H1 (cell line): ENCODE measurements around the gene PLEKHA4. TPM values are rescaled to one million over a fixed set of nuclear protein-coding genes. Genes with fewer than 3 reads are reported as not detected.
A peak's percentile ranks its signal among the peaks of the same experiment; 100 is the strongest.

Experiments used
- CTCF ChIA-PET: fragments of 300-600 bp; sonication (Branson Sonifier 250); formaldehyde crosslinking; loops from one replicate; lab custom pipeline; 2021; ENCODE audit not compliant: partially characterized antibody; lab: Charles Lee
- POLR2A ChIA-PET: fragments of 300-600 bp; sonication (Branson Sonifier 250); formaldehyde crosslinking; loops from one replicate; lab custom pipeline; 2021; ENCODE audit warnings: inconsistent platforms; ENCODE audit not compliant: partially characterized antibody; lab: Charles Lee
- DNase-seq, 2 experiments: peaks; one replicate each; pipeline versions ENCODE4 v3.0.0 to v3.0.0-alpha.2; 2010 to 2022; ENCODE audit warnings: low spot score in 2 of 2, low read depth in 1 of 2, mixed read lengths in 1 of 2
- FAIRE-seq: peaks from 2 replicates; lab custom pipeline; 2011; peaks lifted over from hg19 to GRCh38; lab: Jason Lieb, UNC
- H2AFZ ChIP-seq: 2 replicates; pipeline ENCODE4 v1.8.1; 2012; ENCODE audit warnings: low read length, inconsistent platforms
- H2AK5ac ChIP-seq: 2 replicates; pipeline ENCODE4 v1.6.1; 2013; ENCODE audit warnings: low read depth, low read length
- H2BK120ac ChIP-seq: replicated peaks from 2 replicates; pipeline ENCODE3; 2013; ENCODE audit warnings: low read depth, low read length, inconsistent platforms
- H2BK12ac ChIP-seq: 2 replicates; pipeline ENCODE4 v1.6.1; 2013; ENCODE audit warnings: low read depth, low read length
- H2BK15ac ChIP-seq: 2 replicates; pipeline ENCODE4 v1.6.1; 2013; ENCODE audit warnings: low read length
- H2BK20ac ChIP-seq: 2 replicates; pipeline ENCODE4 v1.6.1; 2013; ENCODE audit warnings: low read length
- H2BK5ac ChIP-seq: 2 replicates; pipeline ENCODE4 v1.6.1; 2013; ENCODE audit warnings: low read depth, low read length
- H3K14ac ChIP-seq: 2 replicates; pipeline ENCODE4 v1.6.1; 2013; ENCODE audit warnings: inconsistent platforms; ENCODE audit not compliant: insufficient read length
- H3K18ac ChIP-seq: 2 replicates; pipeline ENCODE4 v1.6.1; 2013; ENCODE audit warnings: low read length; ENCODE audit errors: extremely low read depth
- H3K23ac ChIP-seq: 2 replicates; pipeline ENCODE4 v1.6.1; 2013; ENCODE audit warnings: inconsistent platforms; ENCODE audit not compliant: insufficient read length
- H3K23me2 ChIP-seq: 2 replicates; pipeline ENCODE4 v1.6.1; 2013; ENCODE audit warnings: low read depth, low read length
- H3K27ac ChIP-seq: 2 replicates; pipeline ENCODE4 v1.6.1; 2011; ENCODE audit warnings: low read depth, low read length, inconsistent platforms
- H3K27me3 ChIP-seq, 4 experiments: replicated peaks in 1 of 4; 1 replicate in 1 of 4; 2 replicates in 3 of 4; pipeline versions ENCODE4 v1.6.1 to v1.8.1; 2011 to 2013; ENCODE audit warnings: low read length in 3 of 4, mild to moderate bottlenecking in 3 of 4, inconsistent platforms in 2 of 4, mixed read lengths in 2 of 4, moderate library complexity in 1 of 4; ENCODE audit not compliant: control insufficient read depth in 3 of 4, insufficient read depth in 3 of 4; ENCODE audit errors: extremely low read depth in 1 of 4
- H3K36me3 ChIP-seq, 4 experiments: 2 replicates each; pipeline versions ENCODE4 v1.6.1 to v1.8.1; 2011 to 2013; ENCODE audit warnings: mild to moderate bottlenecking in 4 of 4, low read length in 3 of 4, moderate library complexity in 2 of 4, control low read depth in 1 of 4, inconsistent platforms in 1 of 4; ENCODE audit not compliant: insufficient read depth in 4 of 4, control insufficient read depth in 2 of 4
- H3K4ac ChIP-seq: replicated peaks from 2 replicates; pipeline ENCODE3; 2013; ENCODE audit warnings: low read length, low read depth, mixed read lengths, inconsistent platforms; ENCODE audit not compliant: insufficient read length
- H3K4me1 ChIP-seq, 4 experiments: replicated peaks in 1 of 4; 1 replicate in 1 of 4; 2 replicates in 3 of 4; pipeline versions ENCODE4 v1.6.1 to v1.8.1; 2011 to 2013; ENCODE audit warnings: low read length in 3 of 4, inconsistent platforms in 2 of 4, mixed read lengths in 1 of 4; ENCODE audit not compliant: insufficient read depth in 4 of 4, control insufficient read depth in 3 of 4
- H3K4me2 ChIP-seq, 2 experiments: 2 replicates each; pipeline versions ENCODE4 v1.6.1 to v1.8.1; 2011 to 2013; ENCODE audit warnings: low read depth in 2 of 2, low read length in 2 of 2, control low read depth in 1 of 2, inconsistent platforms in 1 of 2, mild to moderate bottlenecking in 1 of 2; ENCODE audit not compliant: insufficient read depth in 1 of 2
- H3K4me3 ChIP-seq, 4 experiments: fragments of 200-600, 300-600 bp in 1 of 4; sonication (generic), shearing (Covaris generic), sonication (Bioruptor Twin) in 1 of 4; 2 replicates each; pipeline versions ENCODE4 v1.5.1 to v1.8.1; 2011 to 2016; ENCODE audit warnings: low read length in 4 of 4, low read depth in 3 of 4, control low read depth in 2 of 4, inconsistent platforms in 2 of 4, mild to moderate bottlenecking in 2 of 4, mixed read lengths in 1 of 4, moderate library complexity in 1 of 4; ENCODE audit not compliant: insufficient read depth in 2 of 4; ENCODE audit errors: extremely low read depth in 1 of 4
- H3K56ac ChIP-seq: replicated peaks from 2 replicates; pipeline ENCODE3; 2013; ENCODE audit warnings: low read depth, mild to moderate bottlenecking, mixed read lengths, low read length, inconsistent platforms; ENCODE audit not compliant: insufficient read length
- H3K79me1 ChIP-seq: 2 replicates; pipeline ENCODE4 v1.6.1; 2013; ENCODE audit warnings: low read depth, low read length, control low read depth
- H3K79me2 ChIP-seq, 2 experiments: 2 replicates each; pipeline versions ENCODE4 v1.6.1 to v1.8.1; 2012 to 2013; ENCODE audit warnings: low read length in 2 of 2, mild to moderate bottlenecking in 2 of 2, inconsistent platforms in 1 of 2; ENCODE audit not compliant: insufficient read depth in 2 of 2, control insufficient read depth in 1 of 2
- H3K9ac ChIP-seq, 4 experiments: replicated peaks in 1 of 4; 1 replicate in 1 of 4; 2 replicates in 3 of 4; pipeline versions ENCODE4 v1.6.1 to v1.8.1; 2011 to 2013; ENCODE audit warnings: low read depth in 3 of 4, low read length in 3 of 4, control low read depth in 2 of 4, mild to moderate bottlenecking in 2 of 4, moderate library complexity in 2 of 4, inconsistent platforms in 1 of 4; ENCODE audit errors: extremely low read depth in 1 of 4
- H3K9me3 ChIP-seq, 2 experiments: 2 replicates each; pipeline versions ENCODE4 v1.6.1 to v1.8.1; 2012 to 2013; ENCODE audit warnings: mild to moderate bottlenecking in 2 of 2, moderate library complexity in 2 of 2, control low read depth in 1 of 2, inconsistent platforms in 1 of 2, low read depth in 1 of 2, low read length in 1 of 2, mixed read lengths in 1 of 2; ENCODE audit not compliant: insufficient read depth in 2 of 2
- H4K20me1 ChIP-seq, 2 experiments: replicated peaks in 1 of 2; 2 replicates each; pipeline versions ENCODE3 to v1.8.1; 2011 to 2013; ENCODE audit warnings: inconsistent platforms in 2 of 2, low read length in 2 of 2, mild to moderate bottlenecking in 1 of 2; ENCODE audit not compliant: insufficient read depth in 2 of 2, control insufficient read depth in 1 of 2
- H4K5ac ChIP-seq: 2 replicates; pipeline ENCODE4 v1.6.1; 2013; ENCODE audit warnings: low read length, low read depth, mixed read lengths, inconsistent platforms; ENCODE audit not compliant: insufficient read length
- H4K8ac ChIP-seq: 2 replicates; pipeline ENCODE4 v1.8.0; 2013; ENCODE audit warnings: mild to moderate bottlenecking, moderate library complexity, low read length, inconsistent platforms; ENCODE audit not compliant: insufficient read depth; ENCODE audit errors: extremely low read depth
- H4K91ac ChIP-seq: replicated peaks from 2 replicates; pipeline ENCODE3; 2013; ENCODE audit warnings: low read length, mixed read lengths, inconsistent platforms; ENCODE audit not compliant: insufficient read length
- CBX5 ChIP-seq: fragments of 300-800, 300-1000 bp; sonication (generic); IDR thresholded peaks from 2 replicates; pipeline ENCODE4 v1.7.1; 2016; ENCODE audit warnings: antibody characterized with exemption, low read length, low read depth
- CTBP2 ChIP-seq: IDR thresholded peaks from 2 replicates; pipeline ENCODE4 v1.7.0; 2011; ENCODE audit warnings: borderline replicate concordance, mild to moderate bottlenecking, moderate library complexity, mixed read lengths, low read length; ENCODE audit not compliant: insufficient read depth, insufficient read length
- GABPA ChIP-seq: IDR thresholded peaks from 2 replicates; pipeline ENCODE4 v1.6.1; 2011; ENCODE audit warnings: mild to moderate bottlenecking, low read length, moderate library complexity, borderline replicate concordance; ENCODE audit not compliant: insufficient read depth
- MAX ChIP-seq: IDR thresholded peaks from 2 replicates; pipeline ENCODE4 v1.6.1; 2012; ENCODE audit warnings: inconsistent platforms
- NRF1 ChIP-seq: IDR thresholded peaks from 2 replicates; pipeline ENCODE4 v1.6.1; 2011; ENCODE audit warnings: mild to moderate bottlenecking, low read depth, low read length, improper control_type of control experiment
- PHF8 ChIP-seq: fragments of 200-600 bp; sonication (generic); conservative IDR thresholded peaks from 2 replicates; pipeline ENCODE4 v1.7.1; 2012; ENCODE audit warnings: low read depth, mild to moderate bottlenecking, inconsistent platforms, low read length, moderate library complexity
- POLR2A ChIP-seq, 2 experiments: IDR thresholded peaks; 1 replicate in 1 of 2; 2 replicates in 1 of 2; pipeline ENCODE4 v1.6.1; 2011; ENCODE audit warnings: low read depth in 2 of 2, low read length in 2 of 2, mild to moderate bottlenecking in 2 of 2; ENCODE audit errors: control extremely low read depth in 1 of 2
- RXRA ChIP-seq: IDR thresholded peaks from 2 replicates; pipeline ENCODE4 v1.6.1; 2011; ENCODE audit warnings: low read depth, mild to moderate bottlenecking, low read length, moderate library complexity; ENCODE audit not compliant: insufficient read depth
- SAP30 ChIP-seq: fragments of 300-600 bp; sonication (generic); IDR thresholded peaks from 2 replicates; pipeline ENCODE4 v1.7.1; 2012; ENCODE audit warnings: low read length, moderate library complexity, mild to moderate bottlenecking, inconsistent platforms; ENCODE audit not compliant: insufficient read depth, insufficient replicate concordance
- SUZ12 ChIP-seq: fragments of 200-600 bp; sonication (generic); IDR thresholded peaks from 2 replicates; pipeline ENCODE4 v1.6.1; 2012; ENCODE audit warnings: mild to moderate bottlenecking, inconsistent platforms, low read length, moderate library complexity, mixed read lengths
- YY1 ChIP-seq: IDR thresholded peaks from 2 replicates; pipeline ENCODE4 v1.6.1; 2011; ENCODE audit warnings: low read depth, mild to moderate bottlenecking, low read length
- WGBS, 2 experiments: shearing (Covaris generic) in 1 of 2; methylation state at CpG; one replicate each; pipeline versions ENCODE4 v1.1.6 to v1.1.7; 2013 to 2015; ENCODE audit warnings: low lambda C conversion rate in 2 of 2, mixed read lengths in 2 of 2, inconsistent platforms in 1 of 2, low coverage in 1 of 2, missing lambda C conversion rate in 1 of 2; ENCODE audit not compliant: insufficient replicate concordance in 2 of 2, insufficient coverage in 1 of 2, insufficient read length in 1 of 2; ENCODE audit errors: extremely low coverage in 1 of 2, missing lambda C conversion rate in 1 of 2; 5-methylcytosine and 5-hydroxymethylcytosine counted together
- polyA plus RNA-seq, 7 experiments: library from polyadenylated mRNA; depleted of rRNA in 3 of 7; stranded (reverse) in 5 of 7; unstranded in 2 of 7; fragments of >200 nt in 5 of 7; fragments of 200-250 nt in 2 of 7; gene quantifications; 1 replicate in 5 of 7; 2 replicates in 1 of 7; 4 replicates in 1 of 7; pipeline versions ENCODE4 v1.2.1 to v1.2.3, GENCODE V29; 2011 to 2013; ENCODE audit warnings: missing spikeins in 2 of 7, mixed read lengths in 2 of 7
- total RNA-seq: library from RNA; stranded (reverse); fragmentation: NEBNext Ultra II Directional; extraction: Animal tissue kit (Norgen Biotek cat#: 25700); gene quantifications from 2 replicates; pipeline ENCODE4 v1.2.1, GENCODE V29; 2021

Gene PLEKHA4
- total and polyA plus RNA-seq, 2 of the 8 experiments (the other 6 are each of a cell fraction or from before 2014, with no cell fraction given), result 8.2 to 18.0 TPM

GRCh38 chr19:48918071-48918470, 49.7 kb upstream of the PLEKHA4 start:
- Histone ChIP-seq H2BK20ac (no peak overlapping the region), H3K4me3 (no peak overlapping the region), H4K8ac (peak overlapping the region; percentile 31; the same call in 1 of the 2 replicates), H3K4me2 (no peak overlapping the region), H3K27me3 (no peaks in the 10 kb centered on the region), H3K4ac (no peak overlapping the region), H3K18ac (no peak overlapping the region), H3K14ac (no peak overlapping the region), H2BK5ac (no peak overlapping the region), H2AK5ac (no peak overlapping the region), H3K23me2 (no peaks in the 10 kb centered on the region; the same call in 1 of the 2 replicates), H3K36me3 (peaks cover 7 to 53% (median 24%) of the 10 kb centered on the region in 4 experiments), H3K79me1 (no peaks in the 10 kb centered on the region)
- DNase-seq, result no peak
- CTCF ChIA-PET, result interaction anchor here (1.0 to 2.0 kb wide), 6 partner anchors 13 to 76 kb away, joined by 3 to 7 read pairs (median 3); partner anchors contain the start of genes DHDH, NUCB1 and RUVBL2
- POLR2A ChIA-PET, result interaction anchor here (0.6 to 2.3 kb wide), 5 partner anchors 18 to 266 kb away, joined by 3 to 16 read pairs (median 5); partner anchors contain the start of genes NUCB1 and PPP1R15A
- TF ChIP-seq NRF1, result no peak
- no peak for TF ChIP-seq MAX
- TF ChIP-seq SUZ12, result no peak
- TF ChIP-seq SAP30, result no peak
- TF ChIP-seq CBX5, result no peak
- TF ChIP-seq YY1, result no peak
- no peak for TF ChIP-seq PHF8
- TF ChIP-seq RXRA, result no peak
- TF ChIP-seq GABPA, result no peak
- no peak for TF ChIP-seq CTBP2
- TF ChIP-seq POLR2A (IDR thresholded peaks at IDR 0.05; ENCODE audit: control extremely low read depth in 1 of 2, low read depth in 2 of 2, low read length in 2 of 2), result no peak
- TF ChIP-seq, all 59 proteins: peak for 0
- H4K91ac ChIP-seq, result no peak overlapping the region
- no peak overlapping the region for H3K56ac ChIP-seq
- H2BK15ac ChIP-seq, result no peak overlapping the region
- no peaks in the 10 kb centered on the region for H3K79me2 ChIP-seq
- H2AFZ ChIP-seq, result no peak overlapping the region
- H4K5ac ChIP-seq, result no peak overlapping the region
- no peak overlapping the region for H2BK12ac ChIP-seq
- 93% methylated on average over 6 of the region's 6 CpGs; no CpG with 5 or more reads in 1 of the 2 experiments for WGBS, 2 experiments
- no peak overlapping the region for H3K23ac ChIP-seq
- H3K4me1 ChIP-seq, result no peaks in the 10 kb centered on the region
- H4K20me1 ChIP-seq, result peaks cover 0 to 9% of the 10 kb centered on the region in 2 experiments
- no peak overlapping the region for H3K27ac ChIP-seq
- no peaks in the 10 kb centered on the region for H3K9me3 ChIP-seq
- no peak overlapping the region for H2BK120ac ChIP-seq
- no peak for FAIRE-seq
- H3K9ac ChIP-seq, result no peak overlapping the region
